Sigmoid colon (tissue), 4 donors: ENCODE data around the gene PANK4.

ENCODE experiments used
- CTCF ChIP-seq, 4 experiments: fragments of 450-650 bp in 3 of 4; fragments of 200-600 bp in 1 of 4; IDR thresholded peaks; one replicate each; pipeline ENCODE4 v1.5.1; 2016 to 2019; ENCODE audit warnings: antibody characterized with exemption in 4 of 4, mild to moderate bottlenecking in 3 of 4, moderate library complexity in 2 of 4
- EP300 ChIP-seq, 4 donors: sonication (generic); formaldehyde crosslinking; IDR thresholded peaks; one replicate each; pipeline ENCODE4 v1.6.1; 2017; ENCODE audit warnings: antibody characterized with exemption in 4 of 4
- POLR2A ChIP-seq, 2 donors: fragments of 450-650 bp; IDR thresholded peaks; one replicate each; pipeline ENCODE4 v1.6.1; 2016; ENCODE audit warnings: antibody characterized with exemption in 2 of 2, mild to moderate bottlenecking in 2 of 2, moderate library complexity in 2 of 2
- POLR2AphosphoS5 ChIP-seq, 4 donors: sonication (generic); formaldehyde crosslinking; IDR thresholded peaks; one replicate each; pipeline ENCODE4 v1.6.1; 2017; ENCODE audit warnings: antibody characterized with exemption in 4 of 4

- no peak for TF ChIP-seq CTCF (IDR thresholded peaks at IDR 0.05)
- no peak for TF ChIP-seq EP300 (IDR thresholded peaks at IDR 0.05)
- TF ChIP-seq POLR2A (IDR thresholded peaks at IDR 0.05): no peak
- TF ChIP-seq POLR2AphosphoS5 (IDR thresholded peaks at IDR 0.05): no peak
These were observed 24.2 kb downstream of the PANK4 start for GRCh38 chr1:2502210-2502609.
